GM19023 (cell line): ENCODE measurements around the gene PCBP3.
"Not testable (repeated sequence)": the region's sequence is repeated elsewhere in the genome, so short reads cannot be mapped to it uniquely, and the experiment has no call there.

ENCODE experiments used
- ATAC-seq: cut with Tn5 transposase; IDR thresholded peaks from one replicate; pipeline ENCODE4 v1.9.1; 2021; ENCODE audit warnings: mild to moderate bottlenecking, moderate library complexity; ENCODE audit not compliant: unreplicated experiment

The PCBP3 gene

GRCh38 chr21:45643021-45643980 is at the start of gene PCBP3:
PCBP3 (plus strand) TSS chr21:45643725; CDS start chr21:45850086, 206,361 bp downstream.
- ATAC-seq, result peak; percentile 64

- ATAC-seq, result no peak
Observed at GRCh38 chr21:45594721-45595489, 48.6 kb upstream of the PCBP3 start.

- no peak for ATAC-seq
Observed at GRCh38 chr21:45595574-45596295, 47.8 kb upstream of the PCBP3 start.

GRCh38 chr21:45596704-45597318 is 46.7 kb upstream of the PCBP3 start:
- no peak for ATAC-seq

GRCh38 chr21:45598109-45598508 is 45.4 kb upstream of the PCBP3 start:
- ATAC-seq, result no peak

- no peak for ATAC-seq
Observed at GRCh38 chr21:45598666-45599065, 44.9 kb upstream of the PCBP3 start.

- no peak for ATAC-seq
Observed at GRCh38 chr21:45599146-45599581, 44.4 kb upstream of the PCBP3 start.

GRCh38 chr21:45600248-45600647 is 43.3 kb upstream of the PCBP3 start:
- no peak for ATAC-seq

- no peak for ATAC-seq
Observed at GRCh38 chr21:45601551-45601950, 42.0 kb upstream of the PCBP3 start.

GRCh38 chr21:45602106-45602505 is 41.4 kb upstream of the PCBP3 start:
- ATAC-seq, result no peak

- ATAC-seq, result no peak
Observed at GRCh38 chr21:45603481-45603880, 40.0 kb upstream of the PCBP3 start.

- not testable (repeated sequence) for ATAC-seq
Observed at GRCh38 chr21:45604681-45605080, 38.8 kb upstream of the PCBP3 start.

GRCh38 chr21:45607021-45607908 is 36.3 kb upstream of the PCBP3 start:
- no peak for ATAC-seq

- ATAC-seq, result no peak
Observed at GRCh38 chr21:45607909-45608295, 35.6 kb upstream of the PCBP3 start.

- ATAC-seq, result not testable (repeated sequence)
Observed at GRCh38 chr21:45608747-45609470, 34.6 kb upstream of the PCBP3 start.

GRCh38 chr21:45609616-45610015 is 33.9 kb upstream of the PCBP3 start:
- not testable (repeated sequence) for ATAC-seq

- ATAC-seq, result no peak
Observed at GRCh38 chr21:45611296-45611695, 32.2 kb upstream of the PCBP3 start.

GRCh38 chr21:45611939-45612664 is 31.4 kb upstream of the PCBP3 start:
- ATAC-seq, result no peak
